Right lung (tissue), 5 donors: ENCODE measurements around the gene HOXA6. TPM values are rescaled to one million over a fixed set of nuclear protein-coding genes. Genes with fewer than 3 reads are reported as not detected.

ENCODE experiments used
- DNase-seq, 2 donors: peaks; one replicate each; pipeline ENCODE4 v3.0.0-alpha.2; 2013
- polyA plus RNA-seq, 5 donors: library from polyadenylated mRNA; unstranded; fragments of 120-200 nt; gene quantifications; one replicate each; pipeline versions ENCODE4 v1.2.1 to v1.2.3, GENCODE V29; 2013; ENCODE audit warnings: inconsistent platforms in 1 of 5, low replicate concordance in 1 of 5; ENCODE audit not compliant: insufficient read length in 5 of 5, insufficient read depth in 1 of 5

The HOXA6 gene
- polyA plus RNA-seq, 5 donors, result 10.8 to 15.6 (median 13.8) TPM

GRCh38 chr7:27151931-27152815 is 4.6 kb upstream of the HOXA6 start, which contains the start of gene HOXA3:
TSS of gene HOXA3 (minus strand) at chr7:27152583. CDS start at chr7:27110640, 41,943 bp downstream.
- DNase-seq, result peak in 1 of 2 donors; percentile 75

- no peak for DNase-seq
Observed at GRCh38 chr7:27151341-27151930, 3.9 kb upstream of the HOXA6 start.

- DNase-seq, result peak; percentile 87
Observed at GRCh38 chr7:27150568-27151340, 3.2 kb upstream of the HOXA6 start.

- no peak for DNase-seq
Observed at GRCh38 chr7:27149842-27150567, 2.4 kb upstream of the HOXA6 start.

- DNase-seq, result peak in 1 of 2 donors; percentile 35
Observed at GRCh38 chr7:27148756-27149641, 1.4 kb upstream of the HOXA6 start.

- peak in 1 of 2 donors; percentile 51 for DNase-seq
Observed at GRCh38 chr7:27148031-27148755, 619 bp upstream of the HOXA6 start.

- peak in 1 of 2 donors; percentile 42 for DNase-seq
Observed at GRCh38 chr7:27146491-27147198, 929 bp downstream of the HOXA6 start.

- DNase-seq, result peak in 1 of 2 donors; percentile 39
Observed at GRCh38 chr7:27145914-27146412, 1.6 kb downstream of the HOXA6 start.

GRCh38 chr7:27145165-27145913 is 2.2 kb downstream of the HOXA6 start:
- DNase-seq, result peak in 1 of 2 donors; percentile 36

GRCh38 chr7:27144781-27145164 is 2.8 kb downstream of the HOXA6 start:
- peak in 1 of 2 donors; percentile 52 for DNase-seq

- no peak for DNase-seq
Observed at GRCh38 chr7:27143950-27144780, 3.4 kb downstream of the HOXA6 start.

- peak; percentile 91 to 96 for DNase-seq
Observed at GRCh38 chr7:27143023-27143949, 4.3 kb downstream of the HOXA6 start, which contains the start of gene HOXA5. TSS of gene HOXA5 (minus strand) at chr7:27143681. CDS start at chr7:27143607, 74 bp downstream.

- no peak for DNase-seq
Observed at GRCh38 chr7:27142580-27143022, 5.0 kb downstream of the HOXA6 start.

GRCh38 chr7:27141923-27142579 is 5.5 kb downstream of the HOXA6 start:
- DNase-seq, result peak in 1 of 2 donors; percentile 43
